OCI-LY7 (cell line): ENCODE measurements around the gene DUSP16. TPM values are rescaled to one million over a fixed set of nuclear protein-coding genes. Genes with fewer than 3 reads are reported as not detected.

ENCODE experiments used
- BruUV-seq: library from RNA; stranded (reverse); fragments of 400-500 nt; replicated peaks from 2 replicates; lab custom pipeline; 2021; lab: Mats Ljungman, UMichigan
- CTCF ChIA-PET: fragments of 300-600 bp; sonication (Branson Sonifier 250); formaldehyde crosslinking; loops from one replicate; lab custom pipeline; 2022; ENCODE audit warnings: antibody characterized with exemption; ENCODE audit not compliant: unreplicated experiment; lab: Charles Lee
- POLR2A ChIA-PET: fragments of 300-600 bp; sonication (Branson Sonifier 250); formaldehyde crosslinking; loops from one replicate; lab custom pipeline; 2022; ENCODE audit warnings: antibody characterized with exemption; lab: Charles Lee
- DNase-seq: peaks from one replicate; pipeline ENCODE4 v3.0.0-alpha.2; 2015; ENCODE audit warnings: low spot score
- H2AFZ ChIP-seq: fragments of 200-600 bp; sonication (generic), shearing (Covaris generic); 2 replicates; pipeline ENCODE4 v1.6.1; 2014; ENCODE audit warnings: mild to moderate bottlenecking, antibody characterized with exemption, low read length, moderate library complexity
- H3K27ac ChIP-seq: fragments of 200-600 bp; sonication (generic); 2 replicates; pipeline ENCODE4 v1.5.1; 2014; ENCODE audit warnings: mixed run types, low read depth, mild to moderate bottlenecking, moderate library complexity, low read length, inconsistent platforms; ENCODE audit not compliant: poor library complexity, severe bottlenecking
- H3K36me3 ChIP-seq: fragments of 200-600 bp; sonication (generic); 2 replicates; pipeline ENCODE4 v1.6.1; 2014; ENCODE audit warnings: mild to moderate bottlenecking, antibody characterized with exemption, low read length, moderate library complexity, mixed read lengths; ENCODE audit not compliant: insufficient read depth
- H3K4me1 ChIP-seq: fragments of 200-600 bp; sonication (generic); 2 replicates; pipeline ENCODE4 v1.5.1; 2014; ENCODE audit warnings: mild to moderate bottlenecking, low read length; ENCODE audit not compliant: insufficient read depth, poor library complexity, severe bottlenecking
- H3K4me2 ChIP-seq: fragments of 200-600 bp; sonication (generic); 2 replicates; pipeline ENCODE4 v1.6.1; 2014; ENCODE audit warnings: mild to moderate bottlenecking, low read length
- H3K4me3 ChIP-seq: fragments of 200-600 bp; sonication (generic); 2 replicates; pipeline ENCODE4 v1.5.1; 2014; ENCODE audit warnings: mild to moderate bottlenecking, low read depth, low read length; ENCODE audit not compliant: poor library complexity, severe bottlenecking
- H3K79me2 ChIP-seq: fragments of 200-600 bp; sonication (generic); 2 replicates; pipeline ENCODE4 v1.6.1; 2016; ENCODE audit warnings: low read depth, mild to moderate bottlenecking, low read length, moderate library complexity, mixed read lengths; ENCODE audit not compliant: insufficient read depth
- H3K9me2 ChIP-seq: fragments of 200-600 bp; sonication (generic); 2 replicates; pipeline ENCODE4 v1.6.1; 2016; ENCODE audit warnings: mild to moderate bottlenecking, low read length, mixed read lengths; ENCODE audit not compliant: insufficient read depth
- H3K9me3 ChIP-seq: fragments of 200-600 bp; sonication (generic); 2 replicates; pipeline ENCODE4 v1.6.1; 2014; ENCODE audit warnings: mild to moderate bottlenecking, mixed run types, low read length, mixed read lengths
- H4K20me1 ChIP-seq: fragments of 200-600 bp; sonication (generic); 2 replicates; pipeline ENCODE4 v1.6.1; 2014; ENCODE audit warnings: mild to moderate bottlenecking, antibody characterized with exemption, low read length, moderate library complexity, mixed read lengths; ENCODE audit not compliant: insufficient read depth
- EZH2phosphoT487 ChIP-seq: fragments of 200-600 bp; sonication (generic); IDR thresholded peaks from 2 replicates; pipeline ENCODE4 v1.6.1; 2018; ENCODE audit warnings: low read depth, borderline replicate concordance, mild to moderate bottlenecking, mixed run types, antibody characterized with exemption, low read length, moderate library complexity, mixed read lengths
- intact Hi-C: fragments of 100-400 bp; cut with micrococcal nuclease; formaldehyde crosslinking; loops from one replicate; pipeline ENCODE4 v1.10.0; 2022; ENCODE audit not compliant: unreplicated experiment
- total RNA-seq, 2 experiments: library from RNA; depleted of rRNA in 1 of 2; stranded (reverse); fragments of >200 nt in 1 of 2; shearing (Covaris generic) in 1 of 2; gene quantifications; 2 replicates each; pipeline ENCODE4 v1.2.3, GENCODE V29; 2014 to 2022
- TF ChIP-seq, protein P1 (sequence below): fragments of 200-600 bp; sonication (generic); conservative IDR thresholded peaks from 2 replicates; pipeline ENCODE4 v1.5.1; 2014; ENCODE audit warnings: mild to moderate bottlenecking, antibody characterized with exemption, low read length, moderate library complexity, mixed read lengths

DUSP16 gene
- total RNA-seq, 2 experiments from 2014 or later: 2.8 to 11.8 TPM

DNA sequence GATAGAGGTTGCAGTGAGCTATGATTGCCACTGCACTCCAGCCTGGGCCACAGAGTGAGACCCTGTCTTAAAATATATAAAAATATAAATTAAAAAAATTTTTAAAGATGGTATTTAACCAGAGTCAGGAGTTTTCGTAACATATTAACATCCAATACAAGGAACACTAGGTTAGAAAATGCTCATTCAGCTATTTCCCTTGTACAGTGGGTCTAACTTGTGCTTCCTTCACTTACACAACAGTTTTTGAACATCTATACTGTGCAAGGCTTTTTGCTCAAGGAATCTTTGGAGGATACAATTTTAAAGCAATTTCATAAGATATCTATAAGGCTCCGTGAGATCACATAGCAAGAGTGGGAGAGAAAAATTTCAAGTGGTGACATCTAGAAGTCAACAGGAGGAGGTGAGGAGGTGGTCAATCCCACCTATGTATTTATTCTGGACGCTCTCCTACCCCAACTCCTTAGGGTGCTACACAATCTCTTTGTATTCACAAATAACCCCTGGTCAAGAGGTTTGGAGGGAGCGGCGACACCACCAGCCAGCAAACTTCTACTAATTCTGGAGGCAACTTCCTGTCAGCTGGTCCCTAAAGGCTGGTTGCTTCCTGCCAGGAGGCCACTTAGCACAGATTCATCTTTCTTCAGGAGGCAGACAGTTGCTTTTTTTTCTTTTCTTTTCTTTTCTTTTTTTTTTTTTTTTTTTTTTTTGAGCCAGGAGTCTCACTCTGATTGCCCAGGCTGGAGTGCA, 22.2 kb downstream of the DUSP16 start:
- H3K4me2 ChIP-seq: peak overlapping the region; percentile 70
- H3K79me2 ChIP-seq: no peaks in the 10 kb centered on the region
- H3K36me3 ChIP-seq: no peaks in the 10 kb centered on the region
- peak; percentile 77 for DNase-seq
- intact Hi-C loops: no loop called here
- ChIA-PET CTCF (interaction anchor here (1.2 kb wide), 1 partner anchor 16 kb away, joined by 3 read pairs; no protein-coding TSS in a partner anchor), POLR2A (interaction anchor here (0.7 kb wide), 2 partner anchors 15 to 82 kb away, joined by 3 read pairs; no protein-coding TSS in a partner anchor)
- TF ChIP-seq, protein P1, sequence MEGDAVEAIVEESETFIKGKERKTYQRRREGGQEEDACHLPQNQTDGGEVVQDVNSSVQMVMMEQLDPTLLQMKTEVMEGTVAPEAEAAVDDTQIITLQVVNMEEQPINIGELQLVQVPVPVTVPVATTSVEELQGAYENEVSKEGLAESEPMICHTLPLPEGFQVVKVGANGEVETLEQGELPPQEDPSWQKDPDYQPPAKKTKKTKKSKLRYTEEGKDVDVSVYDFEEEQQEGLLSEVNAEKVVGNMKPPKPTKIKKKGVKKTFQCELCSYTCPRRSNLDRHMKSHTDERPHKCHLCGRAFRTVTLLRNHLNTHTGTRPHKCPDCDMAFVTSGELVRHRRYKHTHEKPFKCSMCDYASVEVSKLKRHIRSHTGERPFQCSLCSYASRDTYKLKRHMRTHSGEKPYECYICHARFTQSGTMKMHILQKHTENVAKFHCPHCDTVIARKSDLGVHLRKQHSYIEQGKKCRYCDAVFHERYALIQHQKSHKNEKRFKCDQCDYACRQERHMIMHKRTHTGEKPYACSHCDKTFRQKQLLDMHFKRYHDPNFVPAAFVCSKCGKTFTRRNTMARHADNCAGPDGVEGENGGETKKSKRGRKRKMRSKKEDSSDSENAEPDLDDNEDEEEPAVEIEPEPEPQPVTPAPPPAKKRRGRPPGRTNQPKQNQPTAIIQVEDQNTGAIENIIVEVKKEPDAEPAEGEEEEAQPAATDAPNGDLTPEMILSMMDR: no peak
- TF ChIP-seq EZH2phosphoT487: no peak
- H3K4me3 ChIP-seq: peak overlapping the region; percentile 32
- BruUV-seq: no TSS peak
- H3K9me3 ChIP-seq: no peaks in the 10 kb centered on the region
- peaks cover 34% of the 10 kb centered on the region for H3K4me1 ChIP-seq
- no peaks in the 10 kb centered on the region for H3K9me2 ChIP-seq
- H4K20me1 ChIP-seq: no peaks in the 10 kb centered on the region
- H3K27ac ChIP-seq: peak overlapping the region; percentile 66
- peak overlapping the region; percentile 78 for H2AFZ ChIP-seq

DNA sequence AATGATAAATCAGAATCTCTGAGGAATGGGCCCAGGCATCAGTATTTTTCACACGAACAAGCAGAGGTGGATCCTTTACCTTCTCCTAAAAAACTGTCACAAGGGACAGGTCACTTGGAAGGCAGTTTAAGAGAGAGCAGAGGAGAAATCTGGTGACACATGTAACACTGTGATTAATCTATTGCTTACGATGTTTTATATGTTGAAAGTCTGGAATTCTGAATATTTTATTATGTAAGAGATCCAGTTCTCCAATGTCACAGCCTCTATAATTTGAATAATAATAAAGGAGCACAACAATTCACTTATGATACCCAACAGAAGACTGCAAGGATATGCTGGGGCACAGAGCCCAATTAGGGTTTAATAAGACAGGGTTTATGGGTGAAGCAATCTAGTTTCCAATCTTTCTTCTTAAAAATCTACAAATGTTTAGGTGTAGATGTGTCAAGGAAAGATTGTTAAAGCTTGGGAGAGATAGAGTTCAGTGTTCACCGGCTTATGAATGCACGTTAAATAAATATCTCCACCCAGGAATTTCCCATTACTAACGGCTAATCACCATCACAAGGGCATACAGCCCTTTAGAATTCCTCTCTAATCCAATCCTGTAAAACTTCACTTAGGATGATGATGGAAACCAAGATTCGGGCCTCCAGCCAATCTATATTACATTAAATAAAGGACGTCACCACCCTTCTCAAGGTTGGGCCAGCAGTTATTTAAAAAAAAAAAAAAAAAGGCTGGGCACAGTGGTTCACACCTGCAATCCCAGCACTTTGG, 23.4 kb downstream of the DUSP16 start:
- H3K4me3 ChIP-seq: no peak overlapping the region
- BruUV-seq: no TSS peak
- no peak overlapping the region for H3K4me2 ChIP-seq
- H3K9me2 ChIP-seq: no peaks in the 10 kb centered on the region
- CTCF ChIA-PET: interaction anchor here (1.2 kb wide), 1 partner anchor 17 kb away, joined by 3 read pairs; no protein-coding TSS in a partner anchor
- TF ChIP-seq, protein P1: no peak
- no peak for TF ChIP-seq EZH2phosphoT487
- no peaks in the 10 kb centered on the region for H3K9me3 ChIP-seq
- H3K79me2 ChIP-seq: no peaks in the 10 kb centered on the region
- POLR2A ChIA-PET: interaction anchor here (1.6 kb wide), 1 partner anchor 12 kb away, joined by 4 read pairs; no protein-coding TSS in a partner anchor
- intact Hi-C loops: no loop called here
- H2AFZ ChIP-seq: peak overlapping the region; percentile 11
- H3K36me3 ChIP-seq: no peaks in the 10 kb centered on the region
- peaks cover 36% of the 10 kb centered on the region for H3K4me1 ChIP-seq
- H3K27ac ChIP-seq: no peak overlapping the region
- DNase-seq: no peak
- H4K20me1 ChIP-seq: no peaks in the 10 kb centered on the region
